HG03571 (cell line): Measurements from ENCODE around the gene CCL8.

Source experiments
- ATAC-seq: cut with Tn5 transposase; IDR thresholded peaks from one replicate; pipeline ENCODE4 v1.9.1; 2021; ENCODE audit not compliant: unreplicated experiment

Gene CCL8

GRCh38 chr17:34319039-34319483, at the start of gene CCL8:
Gene CCL8 (plus strand): TSS chr17:34319435. CDS start chr17:34319502, 67 bp downstream.
- ATAC-seq = no peak

- no peak for ATAC-seq
Measured at GRCh38 chr17:34269969-34270368, 49.3 kb upstream of the CCL8 start, which contains the start of gene CCL7. Gene CCL7 (plus strand): TSS chr17:34270221. CDS start chr17:34270291, 70 bp downstream.

GRCh38 chr17:34275881-34276280, 43.4 kb upstream of the CCL8 start:
- no peak for ATAC-seq

GRCh38 chr17:34276826-34277225, 42.4 kb upstream of the CCL8 start:
- no peak for ATAC-seq

- no peak for ATAC-seq
Measured at GRCh38 chr17:34283571-34283970, 35.7 kb upstream of the CCL8 start.

- ATAC-seq = no peak
Measured at GRCh38 chr17:34285286-34285792, 33.9 kb upstream of the CCL8 start, which contains the start of gene CCL11. Gene CCL11 (plus strand): TSS chr17:34285742. CDS start chr17:34285809, 67 bp downstream.

GRCh38 chr17:34287875-34288274, 31.4 kb upstream of the CCL8 start:
- ATAC-seq = no peak

GRCh38 chr17:34290586-34290985, 28.6 kb upstream of the CCL8 start:
- ATAC-seq = no peak

GRCh38 chr17:34291721-34292348, 27.4 kb upstream of the CCL8 start:
- ATAC-seq = no peak

GRCh38 chr17:34299027-34299426, 20.2 kb upstream of the CCL8 start:
- ATAC-seq = no peak

GRCh38 chr17:34299956-34300577, 19.2 kb upstream of the CCL8 start:
- ATAC-seq = no peak

- ATAC-seq = no peak
Measured at GRCh38 chr17:34300652-34301370, 18.4 kb upstream of the CCL8 start.

GRCh38 chr17:34301986-34302385, 17.2 kb upstream of the CCL8 start:
- no peak for ATAC-seq

GRCh38 chr17:34302636-34303035, 16.6 kb upstream of the CCL8 start:
- no peak for ATAC-seq

- no peak for ATAC-seq
Measured at GRCh38 chr17:34303606-34304005, 15.6 kb upstream of the CCL8 start.

GRCh38 chr17:34305061-34305460, 14.2 kb upstream of the CCL8 start:
- ATAC-seq = no peak

- ATAC-seq = no peak
Measured at GRCh38 chr17:34305606-34306005, 13.6 kb upstream of the CCL8 start.

- no peak for ATAC-seq
Measured at GRCh38 chr17:34306466-34306865, 12.8 kb upstream of the CCL8 start.

- no peak for ATAC-seq
Measured at GRCh38 chr17:34307110-34307509, 12.1 kb upstream of the CCL8 start.

- no peak for ATAC-seq
Measured at GRCh38 chr17:34308371-34308770, 10.9 kb upstream of the CCL8 start.

GRCh38 chr17:34311291-34311690, 7.9 kb upstream of the CCL8 start:
- ATAC-seq = no peak

- ATAC-seq = no peak
Measured at GRCh38 chr17:34312080-34312479, 7.2 kb upstream of the CCL8 start.
